SK-MEL-5 (cell line): Measurements from ENCODE around the gene SRP9. TPM values are rescaled to one million over a fixed set of nuclear protein-coding genes. Genes with fewer than 3 reads are reported as not detected.
A peak's percentile ranks its signal among the peaks of the same experiment; 100 is the strongest.
"Not testable (repeated sequence)": the region's sequence is repeated elsewhere in the genome, so short reads cannot be mapped to it uniquely, and the experiment has no call there.

Experiments used
- DNase-seq: peaks from one replicate; pipeline ENCODE4 v3.0.0-alpha.2; 2016; ENCODE audit warnings: low read depth, low spot score
- in situ Hi-C: cut with HindIII; loops from 2 replicates; pipeline ENCODE4 v1.10.0; 2016; ENCODE audit warnings: low sequenced_read_pairs, high pct_unique_total_duplicates, low pct_unique_long_range_greater_than_20kb
- total RNA-seq: library from RNA; depleted of rRNA; stranded (reverse); fragments of >200 nt; shearing (Covaris generic); gene quantifications from 2 replicates; pipeline ENCODE4 v1.2.3, GENCODE V29; 2014

The SRP9 gene
- total RNA-seq, 1 experiment from 2014 or later = 258 TPM

- DNase-seq = no peak
- in situ Hi-C loops = no loop called here
These were observed 8.8 kb upstream of the SRP9 start for GRCh38 chr1:225768662-225769426.

GRCh38 chr1:225769687-225770086 is 7.9 kb upstream of the SRP9 start:
- DNase-seq = peak; percentile 29
- in situ Hi-C loops = no loop called here

GRCh38 chr1:225770561-225771248 is 6.9 kb upstream of the SRP9 start:
- in situ Hi-C loops = no loop called here
- peak; percentile 93 for DNase-seq

GRCh38 chr1:225771661-225772322 is 5.8 kb upstream of the SRP9 start:
- in situ Hi-C loops = no loop called here
- DNase-seq = peak; percentile 20

GRCh38 chr1:225772323-225772768 is 5.3 kb upstream of the SRP9 start:
- in situ Hi-C loops = no loop called here

GRCh38 chr1:225772848-225773247 is 4.8 kb upstream of the SRP9 start:
- peak; percentile 32 for DNase-seq
- in situ Hi-C loops = no loop called here

More at GRCh38 chr1:225772323-225772768, 5.3 kb upstream of the SRP9 start:
- peak; percentile 94 for DNase-seq

- no peak for DNase-seq
- in situ Hi-C loops = no loop called here
These were observed 3.1 kb upstream of the SRP9 start for GRCh38 chr1:225774281-225775147.

- in situ Hi-C loops = no loop called here
- no peak for DNase-seq
These were observed 1.3 kb upstream of the SRP9 start for GRCh38 chr1:225776294-225776693.

GRCh38 chr1:225777058-225777582 is 506 bp upstream of the SRP9 start:
- no peak for DNase-seq
- in situ Hi-C loops = no loop called here

GRCh38 chr1:225778337-225778669 is 677 bp downstream of the SRP9 start:
- no peak for DNase-seq
- in situ Hi-C loops = no loop called here

- DNase-seq, in situ Hi-C loops: not testable (repeated sequence)
These were observed 1.5 kb downstream of the SRP9 start for GRCh38 chr1:225779165-225779564.

GRCh38 chr1:225780134-225780533 is 2.5 kb downstream of the SRP9 start:
- no peak for DNase-seq
- in situ Hi-C loops = no loop called here

GRCh38 chr1:225780630-225781029 is 3.0 kb downstream of the SRP9 start:
- in situ Hi-C loops = no loop called here
- DNase-seq = no peak

- DNase-seq, in situ Hi-C loops: not testable (repeated sequence)
These were observed 11.5 kb downstream of the SRP9 start for GRCh38 chr1:225789142-225789541.

GRCh38 chr1:225794954-225795353 is 17.3 kb downstream of the SRP9 start:
- DNase-seq = no peak
- in situ Hi-C loops = no loop called here

- in situ Hi-C loops, DNase-seq: not testable (repeated sequence)
These were observed 18.5 kb downstream of the SRP9 start for GRCh38 chr1:225796097-225796496.

GRCh38 chr1:225801146-225801545 is 23.5 kb downstream of the SRP9 start:
- in situ Hi-C loops, DNase-seq: not testable (repeated sequence)
